ENCODE data around the gene EIF2AK2.

- TF ChIP-seq CTCF (IDR thresholded peaks at IDR 0.05; ENCODE audit: low read length), result no peak
- TF ChIP-seq EZH2 (optimal IDR thresholded peaks at IDR 0.05; ENCODE audit: low read depth, low read length), result no peak
- TF ChIP-seq EZH2phosphoT487 (IDR thresholded peaks at IDR 0.05; ENCODE audit: low read length), result no peak
Measured at GRCh38 chr2:37090019-37090477, 66.7 kb downstream of the EIF2AK2 start.

All from MM.1S (cell line).